ENCODE data around the gene UTS2B. TPM values are rescaled to one million over a fixed set of nuclear protein-coding genes. Genes with fewer than 3 reads are reported as not detected.

Gene UTS2B
- total RNA-seq, 2 experiments from 2014 or later: not detected

DNA sequence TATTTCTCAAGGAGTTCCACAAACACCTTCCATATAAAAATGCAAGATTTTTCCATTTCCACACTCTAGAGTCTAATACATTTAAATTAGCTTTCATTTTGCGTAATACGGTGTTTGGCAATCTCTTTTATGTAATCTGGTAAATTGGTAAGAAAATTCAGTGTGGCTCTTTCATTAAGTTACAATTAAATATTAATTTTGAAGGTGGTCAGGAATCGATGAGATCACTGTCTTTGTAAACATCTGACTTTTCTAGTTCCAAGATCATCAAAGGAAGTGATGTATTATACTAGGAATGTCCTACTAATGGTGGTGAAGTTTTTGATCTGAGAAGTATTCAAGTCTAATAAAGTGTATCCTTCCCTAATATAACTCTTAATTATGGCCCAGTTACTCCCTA, 1.1 kb upstream of the UTS2B start:
- DNase-seq: no peak
- H3K4me3 Mint-ChIP-seq: no peak overlapping the region
- H3K4me1 Mint-ChIP-seq (ENCODE audit: low read depth): peaks cover 7% of the 10 kb centered on the region
- CTCF ChIA-PET: no interaction called here
- H3K27ac Mint-ChIP-seq: no peak overlapping the region
- intact Hi-C loops (cut with micrococcal nuclease): no loop called here
- H3K27me3 Mint-ChIP-seq: peaks cover 15% of the 10 kb centered on the region
- no peaks in the 10 kb centered on the region for H3K36me3 Mint-ChIP-seq
- POLR2A ChIA-PET: interaction anchor here (1.0 kb wide), 1 partner anchor 9 kb away, joined by 3 read pairs; no protein-coding TSS in a partner anchor
- H3K9me3 Mint-ChIP-seq: no peaks in the 10 kb centered on the region

DNA sequence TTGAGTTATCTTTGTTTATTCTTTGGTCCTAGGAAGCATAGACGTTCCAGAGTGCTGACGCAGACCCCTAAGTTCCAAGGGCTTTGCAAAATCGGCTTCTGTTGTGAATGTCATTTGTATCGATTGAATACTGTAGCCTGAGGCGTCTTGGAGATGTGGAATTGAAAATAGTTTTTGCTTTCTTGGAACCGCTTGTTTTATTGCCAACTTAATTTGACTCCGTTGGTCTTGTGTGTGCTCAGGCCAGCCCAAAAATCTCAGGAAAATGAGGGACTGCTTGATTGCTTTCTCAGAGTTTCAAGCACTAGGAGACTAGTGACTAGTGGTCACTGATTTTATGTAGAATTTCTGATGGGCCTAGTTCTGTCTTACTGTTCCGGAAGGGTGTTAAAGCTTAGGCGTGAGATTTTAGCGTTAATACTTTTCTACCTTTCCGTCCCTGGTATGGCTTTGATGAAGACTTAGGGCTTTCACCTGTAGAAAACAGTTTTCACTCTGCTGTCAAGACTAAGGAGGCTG, 263 bp upstream of the UTS2B start:
- Mint-ChIP-seq H3K27ac (no peak overlapping the region), H3K9me3 (no peaks in the 10 kb centered on the region), H3K4me3 (peak overlapping the region; percentile 71), H3K36me3 (no peaks in the 10 kb centered on the region), H3K27me3 (peaks cover 15% of the 10 kb centered on the region), H3K4me1 (ENCODE audit: low read depth) (peaks cover 7% of the 10 kb centered on the region)
- intact Hi-C loops (cut with micrococcal nuclease): no loop called here
- no peak for DNase-seq
- ChIA-PET POLR2A (interaction anchor here (1.0 kb wide), 1 partner anchor 10 kb away, joined by 3 read pairs; no protein-coding TSS in a partner anchor), CTCF (no interaction called here)

DNA sequence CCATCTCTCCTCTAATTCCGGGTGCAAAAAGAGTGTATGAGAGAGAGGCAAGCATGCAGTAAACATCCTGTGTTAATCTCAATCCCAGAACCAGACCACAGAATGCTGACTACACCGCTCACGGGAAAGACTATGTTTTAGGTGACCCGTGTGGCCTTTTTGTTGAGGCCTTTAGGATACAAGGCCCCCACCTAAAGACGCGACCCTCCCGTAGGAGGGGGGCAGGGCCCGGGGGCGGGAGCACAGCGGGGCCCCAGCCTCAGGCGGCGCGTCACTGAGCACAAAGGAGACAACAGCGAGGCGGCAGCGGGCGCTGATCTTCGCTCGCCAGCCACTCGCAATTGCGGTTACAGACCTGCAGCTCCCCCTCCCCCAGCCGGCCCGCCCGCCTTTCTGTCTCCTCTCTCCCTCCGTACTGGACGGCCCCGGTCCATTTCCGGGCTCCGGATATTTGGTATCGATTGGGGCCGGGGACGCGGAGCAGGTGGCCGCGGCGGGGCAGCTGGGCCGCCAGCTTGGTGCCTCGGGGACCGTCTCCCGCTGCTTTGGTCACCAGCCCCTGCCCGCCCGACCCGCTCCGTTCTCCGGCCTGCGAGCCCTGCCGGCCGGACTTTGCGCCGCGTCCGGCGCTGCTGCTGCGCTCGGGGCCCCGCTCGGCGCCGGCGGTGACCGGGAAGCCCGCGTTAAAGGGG, 1.2 kb downstream of the UTS2B start, which contains the start of gene CCDC50:
Gene CCDC50 (plus strand): TSS at position 433 of the 692 bp plus-strand sequence. CDS start 281 bp downstream, outside the sequence.
- CTCF ChIA-PET: no interaction called here
- no peaks in the 10 kb centered on the region for H3K9me3 Mint-ChIP-seq
- intact Hi-C loops (cut with micrococcal nuclease): loop anchor here (1.0 to 5.0 kb wide), 2 partner anchors 8 to 87 kb away; no protein-coding TSS in a partner anchor

DNA sequence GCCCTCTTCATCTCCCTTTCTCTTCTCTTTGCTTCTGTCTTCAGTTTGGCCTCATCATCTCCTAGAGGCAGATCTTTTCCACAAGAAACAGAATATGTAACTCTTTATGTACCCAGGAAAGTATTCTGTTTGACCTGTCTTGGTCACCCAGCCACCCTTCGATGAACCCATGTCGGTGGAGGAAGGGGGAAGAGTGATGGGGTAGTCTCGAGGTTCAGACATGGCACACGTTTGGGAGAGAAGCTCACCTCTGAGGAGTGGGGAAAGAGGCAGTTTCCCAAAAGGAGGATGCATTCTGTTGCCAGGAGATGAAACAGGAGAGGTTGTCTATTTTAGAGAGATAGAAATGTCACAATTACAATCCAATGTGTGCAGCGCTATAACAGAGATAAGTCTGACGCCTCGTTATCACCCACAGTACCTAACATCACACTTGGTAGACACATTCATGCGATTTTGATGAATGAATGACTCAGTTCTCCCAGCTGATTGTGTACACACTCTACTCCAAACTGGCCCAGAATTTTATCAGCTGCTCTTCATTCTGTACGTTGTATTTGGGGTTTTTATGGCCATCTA, 1.9 kb downstream of the UTS2B start:
- intact Hi-C loops (cut with micrococcal nuclease): loop anchor here (5.0 kb wide), 1 partner anchor 86 kb away; no protein-coding TSS in a partner anchor
- Mint-ChIP-seq H3K4me3 (peak overlapping the region; percentile 34), H3K27ac (peak overlapping the region; percentile 21), H3K4me1 (ENCODE audit: low read depth) (peaks cover 7% of the 10 kb centered on the region), H3K36me3 (no peaks in the 10 kb centered on the region), H3K27me3 (peaks cover 15% of the 10 kb centered on the region), H3K9me3 (no peaks in the 10 kb centered on the region)
- CTCF ChIA-PET: no interaction called here
- DNase-seq: no peak
- POLR2A ChIA-PET: interaction anchor here (0.9 kb wide), 1 partner anchor 30 kb away, joined by 3 read pairs; no protein-coding TSS in a partner anchor

More for the DNA sequence above, 1.2 kb downstream of the UTS2B start, which contains the start of gene CCDC50:
- Mint-ChIP-seq H3K27me3 (peaks cover 15% of the 10 kb centered on the region), H3K36me3 (no peaks in the 10 kb centered on the region), H3K4me1 (ENCODE audit: low read depth) (peaks cover 7% of the 10 kb centered on the region), H3K27ac (peak within 1 kb of the TSS; percentile 21), H3K4me3 (peak within 1 kb of the TSS; percentile 71)
- POLR2A ChIA-PET: interaction anchor here (0.9 kb wide), 1 partner anchor 30 kb away, joined by 3 read pairs; no protein-coding TSS in a partner anchor
- peak; percentile 62 for DNase-seq

DNA sequence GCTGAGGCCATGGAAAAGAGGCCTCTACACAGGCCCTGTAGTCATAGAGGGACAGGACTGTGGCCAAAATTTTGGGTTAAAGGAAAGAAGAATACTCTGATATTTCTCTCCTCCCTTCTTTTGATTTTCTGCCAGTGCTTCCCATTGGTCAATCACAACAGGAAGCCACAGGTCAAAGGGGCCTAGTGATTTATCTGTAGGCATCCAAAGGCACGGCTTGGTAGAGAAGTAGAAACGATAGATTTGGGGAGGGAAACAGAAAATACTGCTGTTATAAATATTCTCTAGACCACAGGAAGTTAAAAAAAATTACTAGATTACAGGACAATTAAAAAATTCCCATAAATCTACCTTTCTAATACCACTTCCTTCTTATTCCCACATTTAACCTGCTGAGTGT, 2.8 kb downstream of the UTS2B start:
- intact Hi-C loops (cut with micrococcal nuclease): loop anchor here (5.0 kb wide), 1 partner anchor 85 kb away; no protein-coding TSS in a partner anchor
- H3K4me1 Mint-ChIP-seq (ENCODE audit: low read depth): peaks cover 7% of the 10 kb centered on the region
- H3K27ac Mint-ChIP-seq: no peak overlapping the region
- no peaks in the 10 kb centered on the region for H3K36me3 Mint-ChIP-seq
- H3K4me3 Mint-ChIP-seq: no peak overlapping the region
- CTCF ChIA-PET: no interaction called here
- no peak for DNase-seq
- H3K27me3 Mint-ChIP-seq: peaks cover 15% of the 10 kb centered on the region
- POLR2A ChIA-PET: no interaction called here
- no peaks in the 10 kb centered on the region for H3K9me3 Mint-ChIP-seq

DNA sequence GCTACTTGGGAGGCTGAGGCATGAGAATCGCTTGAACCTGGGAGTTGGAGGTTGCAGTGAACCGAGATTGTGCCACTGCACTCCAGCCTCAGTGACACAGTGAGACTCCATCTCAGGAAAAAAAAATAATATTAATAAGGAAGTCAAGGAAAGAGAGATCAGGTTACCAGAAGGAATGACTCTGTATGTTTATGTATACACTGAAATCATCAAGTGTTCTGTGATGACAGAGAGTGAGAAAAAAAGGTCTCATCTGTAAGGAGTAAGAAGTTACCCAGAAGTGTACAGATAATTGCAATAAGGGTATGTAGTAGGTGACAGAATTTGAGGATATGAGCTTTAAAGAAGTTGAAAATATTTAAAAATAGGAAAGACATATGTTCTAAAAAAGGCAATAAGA, 5.4 kb downstream of the UTS2B start:
- Mint-ChIP-seq H3K4me3 (no peak overlapping the region), H3K9me3 (no peaks in the 10 kb centered on the region), H3K4me1 (ENCODE audit: low read depth) (peaks cover 7% of the 10 kb centered on the region), H3K36me3 (no peaks in the 10 kb centered on the region), H3K27ac (no peak overlapping the region), H3K27me3 (peaks cover 8% of the 10 kb centered on the region)
- intact Hi-C loops (cut with micrococcal nuclease): loop anchor here (5.0 kb wide), 1 partner anchor 83 kb away; no protein-coding TSS in a partner anchor
- ChIA-PET CTCF (no interaction called here), POLR2A (no interaction called here)
- no peak for DNase-seq

DNA sequence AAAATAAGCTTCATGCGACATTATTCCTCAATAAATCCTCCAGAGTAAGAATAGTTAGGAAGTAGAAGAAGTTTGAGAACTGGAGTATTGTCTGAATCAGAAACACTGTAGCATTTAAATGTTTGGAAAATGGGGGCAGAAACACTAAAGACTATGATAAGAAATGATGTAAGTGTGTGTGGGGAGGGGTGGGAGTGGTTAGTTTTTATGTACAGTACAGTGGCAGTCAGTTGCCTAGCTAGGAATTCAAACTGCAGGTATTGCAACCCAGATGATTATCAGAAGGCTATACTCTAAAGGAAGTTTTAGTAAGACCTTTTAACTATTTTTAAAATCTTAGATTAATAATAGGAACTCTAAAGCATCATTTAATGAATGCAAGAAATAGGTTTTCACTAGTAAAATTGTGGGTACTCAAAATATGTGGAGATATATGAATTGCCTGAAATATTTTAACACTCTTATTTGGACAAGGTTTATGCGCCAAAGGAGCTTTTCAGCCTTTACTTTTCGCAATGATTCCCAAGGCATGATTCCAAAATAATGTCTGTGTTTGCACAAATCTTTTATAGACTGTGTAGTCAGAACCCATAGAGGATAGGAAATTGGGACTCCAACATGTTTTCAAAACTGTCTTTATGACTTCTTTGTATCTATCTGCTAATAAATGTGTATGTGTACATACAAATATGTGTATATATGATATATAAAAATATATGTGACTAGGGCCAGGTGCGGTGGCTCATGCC, 9.1 kb downstream of the UTS2B start:
- H3K36me3 Mint-ChIP-seq: no peaks in the 10 kb centered on the region
- no peak overlapping the region for H3K4me3 Mint-ChIP-seq
- peaks cover 4% of the 10 kb centered on the region for H3K9me3 Mint-ChIP-seq
- POLR2A ChIA-PET: no interaction called here
- H3K4me1 Mint-ChIP-seq (ENCODE audit: low read depth): no peaks in the 10 kb centered on the region
- DNase-seq: no peak
- no peaks in the 10 kb centered on the region for H3K27me3 Mint-ChIP-seq
- no peak overlapping the region for H3K27ac Mint-ChIP-seq
- CTCF ChIA-PET: no interaction called here
- intact Hi-C loops (cut with micrococcal nuclease): no loop called here

DNA sequence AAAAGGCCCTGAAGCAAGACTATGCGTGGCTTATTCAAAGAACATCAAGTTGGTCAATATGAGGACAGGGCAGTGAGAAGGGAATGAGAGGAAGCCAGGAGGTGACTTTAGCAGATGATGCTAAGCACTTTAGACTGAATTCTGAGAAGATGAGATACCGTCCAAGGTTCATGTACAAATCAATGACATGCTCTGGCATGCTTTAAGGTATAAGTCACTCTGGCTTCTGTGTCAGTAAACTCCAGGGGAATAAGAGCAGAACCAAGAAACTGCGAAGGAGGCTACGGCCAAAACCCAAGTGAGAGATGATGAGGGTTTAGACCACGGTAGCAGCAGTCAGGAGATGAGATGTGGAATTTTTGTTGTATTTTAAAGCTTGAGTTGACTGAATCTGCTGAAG, 10.0 kb downstream of the UTS2B start:
- no peaks in the 10 kb centered on the region for H3K27me3 Mint-ChIP-seq
- ChIA-PET POLR2A (no interaction called here), CTCF (no interaction called here)
- H3K36me3 Mint-ChIP-seq: no peaks in the 10 kb centered on the region
- H3K4me3 Mint-ChIP-seq: no peak overlapping the region
- H3K9me3 Mint-ChIP-seq: peaks cover 4% of the 10 kb centered on the region
- intact Hi-C loops (cut with micrococcal nuclease): no loop called here
- H3K4me1 Mint-ChIP-seq (ENCODE audit: low read depth): no peaks in the 10 kb centered on the region
- no peak overlapping the region for H3K27ac Mint-ChIP-seq
- no peak for DNase-seq

DNA sequence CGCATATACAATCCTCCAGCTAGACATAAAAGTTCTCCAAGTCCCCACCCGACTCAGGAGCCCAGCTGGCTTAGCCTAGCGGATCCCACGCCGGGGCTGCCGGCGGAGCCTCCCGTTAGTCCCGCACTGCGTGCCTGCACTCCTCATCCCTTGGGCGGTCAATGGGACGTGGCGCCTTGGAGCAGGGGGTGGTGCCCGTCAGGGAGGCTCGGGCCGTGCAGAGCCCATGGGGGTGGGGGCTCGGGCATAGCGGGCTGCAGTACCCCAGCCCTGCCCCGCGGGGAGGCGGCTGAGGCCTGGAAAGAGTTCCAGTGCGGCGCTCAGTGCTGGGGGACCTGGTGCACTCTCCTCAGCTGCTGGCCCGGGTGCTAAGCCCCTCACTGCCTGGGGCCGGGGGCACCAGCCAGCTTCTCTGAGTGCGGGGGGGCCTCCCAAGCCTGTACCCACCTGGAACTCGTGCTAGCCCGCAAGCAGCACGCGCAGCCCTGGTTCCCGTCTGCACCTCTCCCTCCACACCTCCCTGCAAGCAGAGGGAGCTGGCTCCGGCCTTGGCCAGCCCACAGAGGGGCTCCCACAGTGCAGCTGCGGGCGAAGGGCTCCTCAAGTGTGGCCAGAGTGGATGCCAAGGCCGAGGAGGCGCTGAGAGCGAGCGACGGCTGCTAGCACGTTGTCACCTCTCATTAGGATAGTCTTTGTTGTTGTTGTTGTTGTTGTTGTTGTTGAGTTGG, 13.3 kb downstream of the UTS2B start:
- peaks cover 4% of the 10 kb centered on the region for H3K9me3 Mint-ChIP-seq
- H3K27me3 Mint-ChIP-seq: no peaks in the 10 kb centered on the region
- POLR2A ChIA-PET: no interaction called here
- H3K4me1 Mint-ChIP-seq (ENCODE audit: low read depth): no peaks in the 10 kb centered on the region
- H3K36me3 Mint-ChIP-seq: no peaks in the 10 kb centered on the region
- intact Hi-C loops (cut with micrococcal nuclease): no loop called here
- H3K4me3 Mint-ChIP-seq: no peak overlapping the region
- no peak overlapping the region for H3K27ac Mint-ChIP-seq
- no peak for DNase-seq
- CTCF ChIA-PET: no interaction called here

DNA sequence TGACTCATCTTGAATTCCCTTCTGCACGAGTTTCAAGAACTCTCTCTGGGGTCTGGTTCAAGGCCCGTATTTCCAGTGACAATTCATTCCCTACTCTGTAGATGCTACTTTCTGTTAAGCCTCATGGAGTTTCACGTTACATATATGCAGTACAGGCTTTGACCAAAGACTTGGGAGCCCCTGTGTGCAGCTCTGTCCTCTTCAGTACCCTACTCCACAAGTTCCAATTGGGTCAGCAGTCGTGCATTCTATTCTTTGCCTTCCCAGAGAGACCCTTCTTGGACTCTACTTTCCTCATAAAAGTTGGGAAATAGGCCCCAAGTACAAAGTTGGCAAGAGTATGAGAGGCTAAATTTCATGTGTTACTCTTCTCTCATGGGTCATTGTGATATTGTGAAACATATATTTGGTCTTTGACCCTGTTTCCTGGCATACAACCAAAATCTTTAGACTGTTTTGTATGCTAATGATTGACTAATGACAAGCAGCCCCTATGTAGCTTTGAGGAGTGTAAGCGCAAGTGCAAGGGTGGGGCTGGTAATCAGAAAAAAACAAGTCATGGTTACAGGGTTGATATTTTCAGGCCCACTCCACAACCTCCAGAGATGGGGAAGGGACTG, 16.1 kb downstream of the UTS2B start:
- no peaks in the 10 kb centered on the region for H3K36me3 Mint-ChIP-seq
- no peaks in the 10 kb centered on the region for H3K4me1 Mint-ChIP-seq (ENCODE audit: low read depth)
- no peak overlapping the region for H3K4me3 Mint-ChIP-seq
- intact Hi-C loops (cut with micrococcal nuclease): no loop called here
- H3K27me3 Mint-ChIP-seq: peaks cover 1% of the 10 kb centered on the region
- H3K9me3 Mint-ChIP-seq: peaks cover 4% of the 10 kb centered on the region
- no peak for DNase-seq
- no peak overlapping the region for H3K27ac Mint-ChIP-seq
- CTCF ChIA-PET: no interaction called here
- POLR2A ChIA-PET: no interaction called here

DNA sequence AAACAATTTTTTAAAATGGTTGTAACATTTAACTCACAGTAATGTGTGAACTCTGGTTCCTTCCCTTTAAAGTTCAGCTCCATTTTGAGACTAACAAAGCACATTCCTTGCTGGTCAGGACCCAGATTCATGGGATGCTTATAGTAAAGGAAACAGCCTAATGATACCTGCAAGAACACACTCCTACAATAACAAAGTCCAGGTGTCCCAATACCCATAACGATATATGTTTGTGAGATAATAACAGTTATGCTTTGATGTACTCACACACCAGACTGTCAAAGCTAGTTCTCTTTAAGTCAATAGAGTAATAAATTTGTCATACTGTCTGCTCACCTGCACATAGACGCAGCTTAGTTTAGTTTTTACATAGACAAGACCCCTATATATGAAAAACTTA, 17.0 kb downstream of the UTS2B start:
- Mint-ChIP-seq H3K27ac (no peak overlapping the region), H3K4me3 (no peak overlapping the region), H3K9me3 (peaks cover 4% of the 10 kb centered on the region), H3K27me3 (peaks cover 1% of the 10 kb centered on the region), H3K36me3 (no peaks in the 10 kb centered on the region), H3K4me1 (ENCODE audit: low read depth) (no peaks in the 10 kb centered on the region)
- no peak for DNase-seq
- ChIA-PET POLR2A (no interaction called here), CTCF (no interaction called here)
- intact Hi-C loops (cut with micrococcal nuclease): no loop called here

All from activated CD4-positive, alpha-beta memory T cell treated with anti-CD3 and anti-CD28 coated beads for 36 hours (primary cell).